BE2C (cell line): ENCODE data around the gene FRMD1.

ENCODE experiments used
- DNase-seq: peaks from one replicate; pipeline ENCODE4 v3.0.0-alpha.2; 2020
- H3K27me3 ChIP-seq: fragments of 250-450 bp; sonication (Bioruptor Pico); 2 replicates; pipeline ENCODE4 v1.5.1; 2020; ENCODE audit warnings: mild to moderate bottlenecking
- H3K36me3 ChIP-seq: fragments of 250-450 bp; sonication (Bioruptor Pico); 2 replicates; pipeline ENCODE4 v1.5.1; 2020; ENCODE audit warnings: mild to moderate bottlenecking
- H3K4me1 ChIP-seq: fragments of 250-450 bp; sonication (Bioruptor Pico); 2 replicates; pipeline ENCODE4 v1.5.1; 2020
- H3K4me3 ChIP-seq: 2 replicates; pipeline ENCODE4 v1.5.1; 2011; ENCODE audit warnings: low read depth, low read length
- H3K9me3 ChIP-seq: fragments of 250-450 bp; sonication (Bioruptor Pico); 2 replicates; pipeline ENCODE4 v1.5.1; 2020
- TF ChIP-seq, protein P1 (sequence below): IDR thresholded peaks from 2 replicates; pipeline ENCODE4 v1.5.1; 2012; ENCODE audit warnings: mild to moderate bottlenecking, low read depth, low read length

Gene FRMD1

GRCh38 chr6:168072730-168073129, 6.3 kb downstream of the FRMD1 start:
- no peak for DNase-seq
- Histone ChIP-seq H3K4me1 (no peaks in the 10 kb centered on the region), H3K4me3 (no peak overlapping the region), H3K9me3 (no peaks in the 10 kb centered on the region), H3K27me3 (no peaks in the 10 kb centered on the region), H3K36me3 (no peaks in the 10 kb centered on the region)
- TF ChIP-seq, protein P1, sequence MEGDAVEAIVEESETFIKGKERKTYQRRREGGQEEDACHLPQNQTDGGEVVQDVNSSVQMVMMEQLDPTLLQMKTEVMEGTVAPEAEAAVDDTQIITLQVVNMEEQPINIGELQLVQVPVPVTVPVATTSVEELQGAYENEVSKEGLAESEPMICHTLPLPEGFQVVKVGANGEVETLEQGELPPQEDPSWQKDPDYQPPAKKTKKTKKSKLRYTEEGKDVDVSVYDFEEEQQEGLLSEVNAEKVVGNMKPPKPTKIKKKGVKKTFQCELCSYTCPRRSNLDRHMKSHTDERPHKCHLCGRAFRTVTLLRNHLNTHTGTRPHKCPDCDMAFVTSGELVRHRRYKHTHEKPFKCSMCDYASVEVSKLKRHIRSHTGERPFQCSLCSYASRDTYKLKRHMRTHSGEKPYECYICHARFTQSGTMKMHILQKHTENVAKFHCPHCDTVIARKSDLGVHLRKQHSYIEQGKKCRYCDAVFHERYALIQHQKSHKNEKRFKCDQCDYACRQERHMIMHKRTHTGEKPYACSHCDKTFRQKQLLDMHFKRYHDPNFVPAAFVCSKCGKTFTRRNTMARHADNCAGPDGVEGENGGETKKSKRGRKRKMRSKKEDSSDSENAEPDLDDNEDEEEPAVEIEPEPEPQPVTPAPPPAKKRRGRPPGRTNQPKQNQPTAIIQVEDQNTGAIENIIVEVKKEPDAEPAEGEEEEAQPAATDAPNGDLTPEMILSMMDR: no peak

GRCh38 chr6:168072261-168072660, 6.8 kb downstream of the FRMD1 start:
- Histone ChIP-seq H3K4me3 (no peak overlapping the region), H3K27me3 (no peaks in the 10 kb centered on the region), H3K9me3 (no peaks in the 10 kb centered on the region), H3K4me1 (no peaks in the 10 kb centered on the region), H3K36me3 (no peaks in the 10 kb centered on the region)
- DNase-seq: no peak
- TF ChIP-seq, protein P1: no peak

- Histone ChIP-seq H3K9me3 (no peaks in the 10 kb centered on the region), H3K4me3 (no peak overlapping the region), H3K27me3 (0 out of 2 replicates have a peak, but pooled peaks cover under 1% of the 10 kb centered on the region), H3K36me3 (no peaks in the 10 kb centered on the region), H3K4me1 (no peaks in the 10 kb centered on the region)
- no peak for DNase-seq
- TF ChIP-seq, protein P1: no peak
Measured at GRCh38 chr6:168071620-168072019, 7.4 kb downstream of the FRMD1 start.

DNA sequence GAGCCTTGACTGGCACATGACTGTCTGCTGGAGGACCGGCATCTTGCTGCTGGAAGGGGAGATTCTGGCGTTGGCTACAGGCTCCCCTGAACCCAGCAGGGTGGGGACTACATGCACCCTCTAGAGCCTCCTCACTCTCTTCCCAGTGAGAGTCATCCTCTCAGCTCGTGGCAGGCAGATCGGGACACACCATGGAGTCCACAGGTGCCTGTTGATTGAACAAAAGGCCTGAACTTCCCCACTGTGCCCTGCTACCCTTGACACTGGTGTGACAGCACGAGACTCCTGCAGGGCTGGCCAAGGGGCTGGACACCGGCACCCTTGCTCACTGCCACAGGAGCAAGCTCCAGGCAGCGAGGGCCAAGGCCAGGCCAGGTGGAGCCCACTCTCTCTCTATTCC, 8.2 kb downstream of the FRMD1 start:
- TF ChIP-seq, protein P1: no peak
- Histone ChIP-seq H3K27me3 (0 out of 2 replicates have a peak, but pooled peaks cover 4% of the 10 kb centered on the region), H3K4me1 (no peaks in the 10 kb centered on the region), H3K4me3 (no peak overlapping the region), H3K36me3 (no peaks in the 10 kb centered on the region), H3K9me3 (no peaks in the 10 kb centered on the region)
- no peak for DNase-seq

- no peak for DNase-seq
- no peaks in the 10 kb centered on the region for H3K4me1 ChIP-seq
- 0 out of 2 replicates have a peak, but pooled peaks cover 4% of the 10 kb centered on the region for H3K27me3 ChIP-seq
- no peaks in the 10 kb centered on the region for H3K36me3 ChIP-seq
- TF ChIP-seq, protein P1: no peak
- no peaks in the 10 kb centered on the region for H3K9me3 ChIP-seq
- no peak overlapping the region for H3K4me3 ChIP-seq
Measured at GRCh38 chr6:168067081-168067759, 11.8 kb downstream of the FRMD1 start.

DNA sequence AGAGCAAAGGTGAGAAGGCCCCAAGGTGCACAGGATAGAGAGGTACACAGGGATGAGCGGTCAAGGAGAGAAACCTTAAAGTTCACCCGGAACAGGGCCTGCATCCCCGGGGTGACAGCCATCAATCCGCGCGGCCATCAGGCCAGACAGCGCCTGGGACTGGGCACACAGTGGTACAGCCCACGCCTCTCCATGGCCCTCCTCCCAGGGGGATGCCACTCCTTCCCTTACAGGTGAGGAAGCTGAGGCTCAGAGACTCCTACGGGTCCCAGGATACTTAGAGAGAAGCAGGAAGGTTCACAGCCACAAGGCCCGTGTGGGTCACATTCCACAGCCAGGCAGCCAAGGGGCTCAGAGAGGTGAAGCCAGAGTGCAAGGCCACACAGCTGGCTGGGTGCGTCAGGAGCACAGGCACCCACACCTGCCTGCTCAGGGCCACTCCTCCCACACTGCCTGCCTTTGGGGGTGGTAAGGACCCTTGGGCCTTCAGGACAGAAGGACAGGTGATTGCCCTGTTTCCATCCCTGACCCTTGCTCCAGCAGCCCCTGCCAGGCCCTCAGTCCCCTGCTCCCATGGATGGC, 14.7 kb downstream of the FRMD1 start:
- no peaks in the 10 kb centered on the region for H3K4me1 ChIP-seq
- TF ChIP-seq, protein P1: no peak
- no peak for DNase-seq
- 0 out of 2 replicates have a peak, but pooled peaks cover 4% of the 10 kb centered on the region for H3K27me3 ChIP-seq
- no peak overlapping the region for H3K4me3 ChIP-seq
- H3K9me3 ChIP-seq: no peaks in the 10 kb centered on the region
- no peaks in the 10 kb centered on the region for H3K36me3 ChIP-seq
